K562 (cell line): Measurements from ENCODE around the gene DLGAP3. TPM values are rescaled to one million over a fixed set of nuclear protein-coding genes. Genes with fewer than 3 reads are reported as not detected.

Source experiments
- ARID1B ChIP-seq: fragments of 450-650 bp; IDR thresholded peaks from 2 replicates; pipeline ENCODE4 v1.6.1; 2016; ENCODE audit warnings: antibody characterized with exemption, mild to moderate bottlenecking, inconsistent platforms
- CCNT2 ChIP-seq: IDR thresholded peaks from 2 replicates; pipeline ENCODE4 v1.6.1; 2011; ENCODE audit warnings: borderline replicate concordance, low read depth, mild to moderate bottlenecking, moderate library complexity, mixed read lengths, low read length; ENCODE audit not compliant: insufficient read length; ENCODE audit errors: extremely low read depth
- CGGBP1 ChIP-seq: fragments of 250-450 bp; sonication (Bioruptor Pico); IDR thresholded peaks from 2 replicates; pipeline ENCODE4 v1.9.0; 2021; ENCODE audit warnings: mild to moderate bottlenecking
- CREM ChIP-seq: IDR thresholded peaks from 2 replicates; pipeline ENCODE4 v1.6.1; 2014; ENCODE audit warnings: antibody characterized with exemption, low read depth
- DIDO1 ChIP-seq: fragments of 450-650 bp; IDR thresholded peaks from 2 replicates; pipeline ENCODE4 v1.6.1; 2016; ENCODE audit warnings: low read depth, missing biosample characterization, missing genetic modification characterization
- E2F4 ChIP-seq: sonication (generic); formaldehyde crosslinking; IDR thresholded peaks from 2 replicates; pipeline ENCODE4 v1.8.0; 2022; ENCODE audit warnings: mild to moderate bottlenecking, low read depth, missing genetic modification reagents
- ELK3 ChIP-seq: fragments of 450-650 bp; formaldehyde crosslinking; IDR thresholded peaks from 2 replicates; pipeline ENCODE4 v1.4.0; 2020; ENCODE audit warnings: mild to moderate bottlenecking
- ETS1 ChIP-seq: conservative IDR thresholded peaks from 2 replicates; pipeline ENCODE4 v1.6.1; 2011; ENCODE audit warnings: low read depth, mild to moderate bottlenecking, low read length; ENCODE audit not compliant: control insufficient read depth
- FOXK1 ChIP-seq: sonication (generic); formaldehyde crosslinking; IDR thresholded peaks from 2 replicates; pipeline ENCODE4 v1.8.0; 2022; ENCODE audit warnings: missing genetic modification reagents, mild to moderate bottlenecking, borderline replicate concordance
- FUS ChIP-seq: fragments of 200-400 bp; formaldehyde crosslinking; optimal IDR thresholded peaks from 2 replicates; pipeline ENCODE3; 2017; ENCODE audit warnings: low read depth, low read length
- NCOA1 ChIP-seq: fragments of 450-650 bp; IDR thresholded peaks from 2 replicates; pipeline ENCODE4 v1.6.1; 2016; ENCODE audit warnings: low read depth
- NKRF ChIP-seq: fragments of 450-650 bp; IDR thresholded peaks from 2 replicates; pipeline ENCODE4 v1.6.1; 2016; ENCODE audit warnings: borderline replicate concordance
- PML ChIP-seq: IDR thresholded peaks from 2 replicates; pipeline ENCODE4 v1.6.1; 2012; ENCODE audit warnings: low read length, inconsistent platforms
- RBM25 ChIP-seq: fragments of 200-400 bp; formaldehyde crosslinking; IDR thresholded peaks from 2 replicates; pipeline ENCODE4 v1.6.1; 2018; ENCODE audit warnings: low read length, low read depth, moderate library complexity; ENCODE audit not compliant: severe bottlenecking
- RFX5 ChIP-seq: IDR thresholded peaks from 2 replicates; pipeline ENCODE4 v1.6.1; 2011; ENCODE audit warnings: low read depth, mild to moderate bottlenecking, improper control_type of control experiment, low read length
- SIN3B ChIP-seq: fragments of 450-650 bp; IDR thresholded peaks from 2 replicates; pipeline ENCODE4 v1.6.1; 2017; ENCODE audit warnings: low read depth, mild to moderate bottlenecking, moderate library complexity
- SNAPC5 ChIP-seq: fragments of 250-450 bp; sonication (Bioruptor Pico); IDR thresholded peaks from 2 replicates; pipeline ENCODE4 v1.8.0; 2021; ENCODE audit warnings: moderate library complexity, mild to moderate bottlenecking, inconsistent platforms
- TFAP4 ChIP-seq: sonication (generic); formaldehyde crosslinking; IDR thresholded peaks from 2 replicates; pipeline ENCODE4 v1.8.0; 2022; ENCODE audit warnings: missing genetic modification reagents, mild to moderate bottlenecking, moderate library complexity, borderline replicate concordance
- ZNF217 ChIP-seq: sonication (generic); formaldehyde crosslinking; IDR thresholded peaks from 2 replicates; pipeline ENCODE4 v1.8.0; 2022; ENCODE audit warnings: mild to moderate bottlenecking, missing genetic modification reagents
- ZNF778 ChIP-seq: fragments of 450-650 bp; formaldehyde crosslinking; IDR thresholded peaks from 2 replicates; pipeline ENCODE4 v1.4.0; 2020; ENCODE audit warnings: mild to moderate bottlenecking, moderate library complexity
- ZNF79 ChIP-seq: fragments of 250-450 bp; sonication (Bioruptor Pico); IDR thresholded peaks from 2 replicates; pipeline ENCODE4 v1.4.0; 2020; ENCODE audit warnings: low read depth, mild to moderate bottlenecking, moderate library complexity
- polyA plus RNA-seq, 8 experiments: library from polyadenylated mRNA; depleted of rRNA in 4 of 8; stranded (reverse) in 5 of 8; unstranded in 3 of 8; fragments of >200 nt; fragmentation: Nextera tagmentation in 2 of 8; fragmentation: Illumina TruSeq in 1 of 8; extraction: Ambion mirVana in 2 of 8; extraction: Trizol in 1 of 8; gene quantifications; 2 replicates each; pipeline versions ENCODE4 v1.2.1 to v1.2.3, GENCODE V29; 2011 to 2014; ENCODE audit warnings: inconsistent platforms in 1 of 8, missing spikeins in 1 of 8
- total RNA-seq, 7 experiments: library from RNA; depleted of rRNA in 6 of 7; stranded (reverse); fragments of >200 nt in 6 of 7; fragmentation: Illumina TruSeq in 2 of 7; extraction: Trizol in 2 of 7; gene quantifications; 2 replicates each; pipeline versions ENCODE4 v1.2.1 to v1.2.3, GENCODE V29; 2011 to 2021; ENCODE audit warnings: low replicate concordance in 1 of 7

The DLGAP3 gene
- total and polyA plus RNA-seq, 9 of the 15 experiments (the other 6 are each of a cell fraction or from before 2014, with no cell fraction given), result 0.01 to 0.16 (median 0.07) TPM; not detected in 6

- no peak for TF ChIP-seq NKRF
- TF ChIP-seq TFAP4 (CRISPR knock-in tag), result peak; percentile 69
- TF ChIP-seq RBM25, result no peak
- no peak for TF ChIP-seq ELK3 (CRISPR knock-in tag)
- 0 out of 2 replicates have a peak, but pooled peaks have one; percentile 33 for TF ChIP-seq CREM
- TF ChIP-seq ZNF217 (CRISPR knock-in tag), result no peak
- no peak for TF ChIP-seq CGGBP1 (CRISPR knock-in tag)
- TF ChIP-seq CCNT2, result peak; percentile 44
- TF ChIP-seq FUS, result no peak
- TF ChIP-seq SIN3B, result peak; percentile 29; the same call in 1 of the 2 replicates
- TF ChIP-seq E2F4, result no peak
- peak; percentile 4; the same call in 1 of the 2 replicates for TF ChIP-seq ARID1B
- no peak for TF ChIP-seq ZNF79 (CRISPR knock-in tag)
- TF ChIP-seq PML, result no peak
- no peak for TF ChIP-seq RFX5
- no peak for TF ChIP-seq ZNF778 (CRISPR knock-in tag)
- no peak for TF ChIP-seq ETS1
- no peak for TF ChIP-seq FOXK1
- no peak for TF ChIP-seq DIDO1
- no peak for TF ChIP-seq NCOA1
- TF ChIP-seq SNAPC5 (CRISPR knock-in tag), result no peak
Observed at GRCh38 chr1:34865981-34866761, 63.3 kb downstream of the DLGAP3 start (continued).
